GM04504 (cell line): ENCODE measurements around the gene CTCF.

ENCODE experiments used
- DNase-seq: peaks from one replicate; pipeline ENCODE4 v3.0.0-alpha.2; 2012; ENCODE audit warnings: low read depth

CTCF gene

GRCh38 chr16:67594956-67595355, 32.6 kb downstream of the CTCF start:
- peak; percentile 10 for DNase-seq

DNA sequence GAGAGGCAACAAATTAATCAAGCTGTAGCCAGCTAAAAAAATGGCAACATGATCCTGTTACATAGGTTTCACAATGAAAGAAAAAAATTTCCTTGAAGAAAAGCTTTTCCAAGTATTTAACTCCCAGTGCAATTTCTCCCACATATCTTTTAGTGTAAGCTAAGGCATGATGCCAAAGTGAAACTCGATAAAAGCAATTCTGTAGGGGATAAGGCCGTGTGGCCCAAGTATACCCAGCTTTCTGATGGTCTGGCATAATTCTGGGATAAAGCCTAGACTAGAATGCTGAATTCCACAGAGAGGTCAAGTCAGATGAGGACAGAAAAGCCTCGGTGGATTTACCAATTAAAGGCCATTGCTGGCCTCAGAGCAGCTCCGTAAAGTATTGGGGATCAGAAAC, 36.2 kb downstream of the CTCF start:
- DNase-seq, result no peak

DNA sequence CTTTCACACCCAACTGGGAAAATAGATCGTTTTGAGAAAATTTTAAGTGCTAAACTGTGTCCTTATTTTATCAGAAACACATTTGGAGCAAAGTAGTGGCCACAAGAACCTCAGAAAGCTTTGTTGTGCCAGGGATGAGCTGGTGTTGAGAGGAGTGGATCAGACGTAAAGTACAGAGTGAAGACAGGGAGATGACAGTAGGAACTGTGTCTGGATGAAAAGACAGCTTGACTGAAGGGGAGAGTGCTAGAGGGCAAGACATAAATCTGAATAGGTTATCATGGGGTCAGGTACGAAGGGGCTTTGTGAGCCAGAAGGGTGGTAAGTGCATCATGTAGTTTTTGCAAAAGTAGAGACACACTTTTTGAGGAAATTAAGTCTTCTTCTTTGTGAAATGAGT, 43.3 kb downstream of the CTCF start:
- DNase-seq, result no peak

GRCh38 chr16:67606632-67607031, 44.3 kb downstream of the CTCF start:
- DNase-seq, result no peak

- no peak for DNase-seq
These were observed 46.0 kb downstream of the CTCF start for GRCh38 chr16:67608364-67608763.

DNA sequence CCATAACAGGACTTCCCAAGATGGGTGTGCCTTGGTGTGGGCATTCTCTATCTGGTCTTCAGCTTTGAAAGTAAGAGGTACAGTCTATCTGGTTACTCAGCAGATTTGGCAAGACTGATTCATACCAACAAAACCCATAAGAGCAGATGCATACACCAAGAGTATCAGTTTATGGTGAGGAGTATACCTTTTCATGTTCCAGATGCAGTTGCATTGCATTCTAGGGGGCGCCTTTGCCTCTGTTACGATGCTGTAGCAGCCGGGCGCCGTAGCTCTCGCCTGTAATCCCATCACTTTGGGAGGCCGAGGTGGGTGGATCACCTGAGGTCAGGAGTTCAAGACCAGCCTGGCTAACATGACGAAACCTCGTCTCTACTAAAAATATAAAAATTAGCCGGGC, 51.5 kb downstream of the CTCF start:
- no peak for DNase-seq

DNA sequence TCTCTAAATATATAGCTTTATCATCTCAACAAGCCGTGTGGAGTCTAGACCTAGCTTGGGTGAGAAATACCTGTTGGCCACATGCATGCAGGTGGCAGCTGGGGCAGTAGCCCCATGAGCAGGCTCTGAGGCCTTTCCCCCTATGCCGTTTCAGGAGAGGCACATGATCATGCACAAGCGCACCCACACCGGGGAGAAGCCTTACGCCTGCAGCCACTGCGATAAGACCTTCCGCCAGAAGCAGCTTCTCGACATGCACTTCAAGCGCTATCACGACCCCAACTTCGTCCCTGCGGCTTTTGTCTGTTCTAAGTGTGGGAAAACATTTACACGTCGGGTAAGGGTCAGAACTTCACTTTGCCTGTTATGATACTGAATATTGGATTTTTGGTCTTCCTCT, 65.9 kb downstream of the CTCF start:
- DNase-seq, result no peak

DNA sequence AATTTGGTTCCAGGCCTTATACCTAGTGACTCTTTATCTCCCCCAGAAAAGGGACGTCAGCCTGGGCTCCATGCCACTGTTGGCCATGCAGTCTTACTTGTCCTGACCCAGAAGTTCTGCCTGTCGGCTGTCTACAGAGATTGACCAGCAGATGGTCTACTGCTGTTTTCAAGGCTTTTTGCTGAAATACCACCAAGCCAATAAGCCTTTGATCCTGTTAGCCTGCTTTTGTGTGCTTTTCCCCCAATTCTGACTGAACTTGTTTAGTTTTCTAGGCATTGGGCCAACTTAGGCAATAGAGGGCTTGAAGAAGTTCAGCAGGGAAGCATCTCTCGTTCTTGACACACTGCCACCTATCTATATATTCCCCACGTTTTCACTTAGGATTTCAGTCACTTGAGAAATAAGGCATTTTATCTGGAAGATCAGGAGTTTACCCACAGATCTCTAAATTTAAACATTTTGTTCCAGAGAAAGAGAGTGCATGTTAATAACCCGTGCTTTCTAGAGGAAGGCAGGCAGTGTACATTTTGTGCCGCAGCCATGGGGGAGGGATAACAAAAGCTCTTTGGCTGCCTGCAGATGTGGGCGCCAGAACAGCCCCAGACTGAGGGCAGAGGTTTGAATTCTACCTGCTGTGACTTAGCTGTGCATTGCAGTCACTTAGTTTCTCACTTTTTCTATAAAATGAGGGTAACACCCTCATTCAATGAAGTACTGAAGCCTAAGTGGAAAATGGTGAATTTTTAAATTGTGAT, 70.3 kb downstream of the CTCF start:
- DNase-seq, result no peak

GRCh38 chr16:67636713-67637112, 74.4 kb downstream of the CTCF start:
- DNase-seq, result no peak

DNA sequence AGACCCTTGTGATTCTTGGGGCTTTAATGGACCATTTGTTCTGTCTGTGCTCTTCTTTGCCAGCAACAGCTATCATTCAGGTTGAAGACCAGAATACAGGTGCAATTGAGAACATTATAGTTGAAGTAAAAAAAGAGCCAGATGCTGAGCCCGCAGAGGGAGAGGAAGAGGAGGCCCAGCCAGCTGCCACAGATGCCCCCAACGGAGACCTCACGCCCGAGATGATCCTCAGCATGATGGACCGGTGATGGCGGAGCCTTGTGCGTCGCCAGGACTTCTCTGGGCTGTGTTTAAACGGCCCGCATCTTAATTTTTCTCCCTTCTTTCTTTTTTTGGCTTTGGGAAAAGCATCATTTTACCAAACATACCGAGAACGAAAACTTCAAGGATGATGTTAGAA, 75.3 kb downstream of the CTCF start:
- no peak for DNase-seq

DNA sequence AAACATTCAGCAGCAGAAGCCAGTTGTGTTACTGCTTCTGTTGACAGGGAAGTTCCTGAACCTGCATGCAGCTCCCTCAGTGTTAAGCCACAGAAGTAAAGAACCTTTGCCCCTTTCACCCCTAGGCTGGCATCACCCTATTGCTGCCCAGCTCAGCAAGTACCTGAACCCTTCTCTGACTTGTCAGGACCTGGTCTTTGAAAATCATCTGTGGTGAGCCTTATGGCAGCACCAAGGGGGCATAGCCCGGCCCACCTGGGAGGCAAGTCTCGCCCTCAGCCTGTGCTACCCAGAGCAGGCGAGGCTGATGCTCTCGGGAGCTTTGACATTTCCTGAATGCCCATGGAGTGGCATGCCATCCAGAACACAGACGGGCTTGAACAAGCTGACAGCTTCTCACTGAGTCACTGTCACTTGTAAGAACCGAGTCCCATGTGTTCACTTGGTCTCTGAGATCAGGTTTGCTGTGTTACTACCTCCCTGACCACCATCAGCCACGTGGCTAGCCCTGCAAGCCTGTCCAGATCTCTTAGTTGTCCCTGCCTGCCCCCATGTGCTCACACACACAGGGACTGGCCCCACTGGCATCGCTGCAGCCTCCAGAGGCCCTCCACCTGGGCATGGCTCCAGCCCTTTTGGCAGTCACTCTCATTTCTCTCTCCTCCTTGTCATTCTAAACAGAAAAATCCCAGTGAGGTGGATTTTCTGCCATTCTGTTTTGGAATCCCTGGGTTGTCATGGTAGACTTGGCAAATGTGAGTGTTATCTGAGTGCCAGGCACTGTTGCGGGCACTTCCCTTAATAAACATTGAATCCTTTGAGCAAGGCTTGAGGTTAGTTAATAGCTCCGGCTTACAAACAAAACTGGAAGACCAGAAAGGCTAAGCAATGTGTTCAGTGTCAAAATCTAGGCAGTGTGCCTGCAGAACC, 79.7 kb downstream of the CTCF start:
- no peak for DNase-seq

- no peak for DNase-seq
These were observed 81.7 kb downstream of the CTCF start for GRCh38 chr16:67644038-67644437.

GRCh38 chr16:67645397-67646121, 83.2 kb downstream of the CTCF start:
- no peak for DNase-seq

DNA sequence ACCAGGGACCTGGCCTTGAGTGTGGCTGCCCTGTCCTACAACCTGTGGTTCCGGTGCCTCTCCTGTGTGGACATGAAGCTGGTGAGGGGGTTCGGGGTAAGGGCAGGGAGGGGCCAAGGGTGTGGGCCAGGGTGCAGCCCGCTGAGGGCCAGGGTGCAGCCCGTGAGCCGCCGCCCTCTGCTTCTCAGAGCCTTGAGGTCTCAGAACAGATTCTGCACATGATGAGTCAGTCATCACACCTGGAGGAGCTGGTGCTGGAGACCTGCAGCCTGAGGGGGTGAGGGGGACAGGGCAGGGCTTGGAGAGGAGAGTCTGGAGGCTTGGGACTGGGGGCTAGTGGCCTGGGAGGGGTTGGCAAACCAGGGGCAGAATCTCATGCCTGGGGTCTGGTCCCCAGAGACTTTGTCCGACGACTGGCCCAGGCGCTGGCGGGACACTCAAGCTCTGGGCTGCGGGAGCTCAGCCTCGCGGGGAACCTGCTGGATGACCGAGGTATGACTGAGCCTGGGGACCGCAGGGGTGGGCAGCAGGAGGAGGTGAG, 84.9 kb downstream of the CTCF start:
- no peak for DNase-seq

DNA sequence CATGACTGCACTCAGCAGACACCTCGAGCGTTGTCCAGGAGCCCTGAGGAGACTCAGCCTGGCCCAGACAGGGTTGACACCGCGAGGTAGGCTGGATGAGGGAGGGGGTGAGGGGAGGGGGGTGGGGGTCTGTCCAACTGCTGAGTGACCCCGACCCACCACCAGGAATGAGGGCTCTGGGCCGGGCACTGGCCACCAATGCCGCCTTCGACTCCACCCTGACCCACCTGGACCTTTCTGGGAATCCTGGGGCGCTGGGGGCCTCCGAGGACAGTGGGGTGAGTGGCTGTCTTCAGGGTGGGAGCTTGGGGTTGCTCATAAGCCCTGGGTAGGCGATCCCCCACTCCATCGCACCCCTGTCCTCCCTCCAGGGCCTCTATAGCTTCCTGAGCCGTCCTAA, 85.4 kb downstream of the CTCF start:
- no peak for DNase-seq

DNA sequence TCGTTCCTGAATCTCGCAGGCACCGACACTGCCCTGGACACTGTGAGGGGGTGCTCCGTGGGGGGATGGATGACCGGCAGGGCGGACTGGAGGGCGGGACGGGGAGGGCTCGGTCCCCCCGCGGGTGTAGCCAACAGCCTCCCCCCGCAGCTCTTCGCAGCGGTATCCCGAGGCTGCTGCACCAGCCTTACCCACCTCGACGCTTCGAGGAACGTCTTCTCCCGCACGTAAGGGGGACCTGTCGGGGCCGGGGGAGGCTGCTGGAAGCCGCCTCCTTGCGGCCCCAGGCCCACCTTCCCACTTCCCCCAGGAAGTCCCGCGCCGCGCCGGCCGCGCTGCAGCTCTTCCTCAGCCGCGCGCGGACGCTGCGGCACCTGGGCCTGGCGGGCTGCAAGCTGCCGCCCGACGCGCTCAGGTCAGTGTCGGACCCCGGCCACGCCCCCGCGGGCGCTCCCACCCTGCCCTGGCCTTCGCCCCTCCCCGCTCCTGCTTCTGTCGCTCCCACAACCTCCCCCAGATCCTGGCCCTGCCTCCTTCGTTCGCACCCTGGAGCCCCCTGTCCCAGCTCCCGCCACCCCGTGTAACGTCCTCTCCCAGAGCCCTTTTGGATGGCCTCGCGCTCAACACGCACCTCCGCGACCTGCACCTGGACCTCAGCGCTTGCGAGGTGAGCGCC, 85.9 kb downstream of the CTCF start:
- DNase-seq, result no peak

GRCh38 chr16:67648764-67649407, 86.6 kb downstream of the CTCF start:
- DNase-seq, result no peak

- no peak for DNase-seq
These were observed 87.2 kb downstream of the CTCF start for GRCh38 chr16:67649494-67649931.

- DNase-seq, result no peak
These were observed 87.7 kb downstream of the CTCF start for GRCh38 chr16:67650023-67650422.

DNA sequence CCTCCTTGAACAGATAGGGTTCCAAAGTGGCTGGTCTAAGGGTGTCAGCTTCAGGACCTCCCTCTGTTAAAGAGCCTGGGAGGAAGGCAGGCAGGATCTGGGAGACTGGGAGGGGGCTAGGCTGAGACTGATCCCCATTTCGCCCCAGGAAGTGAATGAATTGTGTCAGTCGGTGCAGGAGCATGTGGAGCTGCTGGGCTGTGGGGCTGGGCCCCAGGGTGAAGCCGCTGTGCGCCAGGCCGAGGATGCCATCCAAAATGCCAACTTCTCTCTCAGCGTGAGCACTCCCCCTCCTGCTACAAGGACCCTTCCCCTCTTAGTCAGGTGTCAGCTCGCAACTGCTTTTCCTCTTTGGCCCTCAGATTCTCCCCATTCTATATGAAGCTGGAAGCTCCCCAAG, 88.7 kb downstream of the CTCF start:
- no peak for DNase-seq

- no peak for DNase-seq
These were observed 89.5 kb downstream of the CTCF start for GRCh38 chr16:67651847-67652246.
